CD8-positive, alpha-beta memory T cell (primary cell): ENCODE data around the gene CTNNA3. TPM values are rescaled to one million over a fixed set of nuclear protein-coding genes. Genes with fewer than 3 reads are reported as not detected.

Experiments used
- CTCF ChIA-PET: fragments of 350-600 bp; sonication (Branson Sonifier 250); formaldehyde crosslinking; loops from one replicate; lab custom pipeline; 2021; ENCODE audit warnings: antibody characterized with exemption; lab: Charles Lee
- POLR2A ChIA-PET: fragments of 350-600 bp; sonication (Branson Sonifier 250); formaldehyde crosslinking; loops from one replicate; lab custom pipeline; 2021; ENCODE audit warnings: antibody characterized with exemption; lab: Charles Lee
- DNase-seq, 5 donors: peaks; one replicate each; pipeline versions ENCODE4 v3.0.0 to v3.0.0-alpha.2; 2020 to 2022; ENCODE audit warnings: mixed read lengths in 1 of 5
- H3K27ac ChIP-seq: one replicate; pipeline ENCODE4 v1.7.0; 2013; ENCODE audit warnings: low read depth, mild to moderate bottlenecking, low read length, moderate library complexity
- H3K27me3 ChIP-seq: 2 replicates; pipeline ENCODE4 v1.7.0; 2013; ENCODE audit warnings: low read length, mild to moderate bottlenecking; ENCODE audit not compliant: insufficient read depth, poor library complexity, severe bottlenecking
- H3K36me3 ChIP-seq: 2 replicates; pipeline ENCODE4 v1.7.0; 2013; ENCODE audit warnings: mild to moderate bottlenecking, low read length, moderate library complexity; ENCODE audit not compliant: insufficient read depth
- H3K4me1 ChIP-seq: 2 replicates; pipeline ENCODE4 v1.7.0; 2013; ENCODE audit warnings: mild to moderate bottlenecking, low read length, moderate library complexity; ENCODE audit not compliant: insufficient read depth
- H3K4me3 ChIP-seq: 2 replicates; pipeline ENCODE4 v1.7.0; 2013; ENCODE audit warnings: mild to moderate bottlenecking, low read length
- H3K9me3 ChIP-seq: 2 replicates; pipeline ENCODE4 v1.7.0; 2013; ENCODE audit warnings: mild to moderate bottlenecking, low read length
- H3K27ac Mint-ChIP-seq, 8 donors: one replicate each; pipeline ENCODE4 v1.8.0; 2020 to 2021; ENCODE audit warnings: mixed read lengths in 8 of 8, mild to moderate bottlenecking in 6 of 8, inconsistent platforms in 3 of 8, moderate library complexity in 3 of 8
- H3K27me3 Mint-ChIP-seq, 2 donors: one replicate each; pipeline ENCODE4 v1.8.0; 2020 to 2021; ENCODE audit warnings: mixed read lengths in 2 of 2, mild to moderate bottlenecking in 1 of 2, moderate library complexity in 1 of 2
- H3K36me3 Mint-ChIP-seq, 3 donors: one replicate each; pipeline ENCODE4 v1.8.0; 2020 to 2021; ENCODE audit warnings: mixed read lengths in 3 of 3, inconsistent platforms in 1 of 3, mild to moderate bottlenecking in 1 of 3
- H3K4me1 Mint-ChIP-seq, 3 donors: one replicate each; pipeline ENCODE4 v1.8.0; 2020 to 2021; ENCODE audit warnings: mixed read lengths in 3 of 3, inconsistent platforms in 1 of 3, mild to moderate bottlenecking in 1 of 3
- H3K4me3 Mint-ChIP-seq, 7 donors: one replicate each; pipeline ENCODE4 v1.8.0; 2020 to 2021; ENCODE audit warnings: mixed read lengths in 7 of 7, mild to moderate bottlenecking in 6 of 7, moderate library complexity in 4 of 7, inconsistent platforms in 2 of 7
- H3K9me3 Mint-ChIP-seq, 5 donors: one replicate each; pipeline ENCODE4 v1.8.0; 2020 to 2022; ENCODE audit warnings: mixed read lengths in 5 of 5, mild to moderate bottlenecking in 3 of 5, moderate library complexity in 2 of 5, inconsistent platforms in 1 of 5
- polyA plus RNA-seq: library from polyadenylated mRNA; unstranded; fragments of 300-500 nt; fragmentation: Illumina TruSeq; gene quantifications from one replicate; pipeline ENCODE4 v1.2.3, GENCODE V29; 2021
- total RNA-seq, 2 experiments: library from RNA; stranded (reverse); gene quantifications; one replicate each; pipeline ENCODE4 v1.2.3, GENCODE V29; 2021

Gene CTNNA3
- total and polyA plus RNA-seq, 3 experiments from 2014 or later = 0.92 TPM; not detected in 2

- Histone ChIP-seq H3K4me3 (no peak overlapping the region), H3K27ac (no peak overlapping the region), H3K27me3 (no peaks in the 10 kb centered on the region), H3K9me3 (no peaks in the 10 kb centered on the region), H3K4me1 (no peaks in the 10 kb centered on the region), H3K36me3 (no peaks in the 10 kb centered on the region)
- POLR2A ChIA-PET = no interaction called here
- Mint-ChIP-seq H3K27me3 (no peaks in the 10 kb centered on the region), H3K9me3 (peaks cover 0 to 2% (median 0%) of the 10 kb centered on the region in 5 donors), H3K4me3 (no peak overlapping the region), H3K36me3 (no peaks in the 10 kb centered on the region), H3K4me1 (no peaks in the 10 kb centered on the region), H3K27ac (no peak overlapping the region)
- DNase-seq = no peak
- CTCF ChIA-PET = no interaction called here
Measured at GRCh38 chr10:66209025-66209424, 1487.0 kb downstream of the CTNNA3 start.

GRCh38 chr10:66204838-66205237, 1491.2 kb downstream of the CTNNA3 start:
- Mint-ChIP-seq H3K4me3 (no peak overlapping the region), H3K9me3 (peaks cover 0 to 5% (median 0%) of the 10 kb centered on the region in 5 donors), H3K27me3 (no peaks in the 10 kb centered on the region), H3K27ac (no peak overlapping the region), H3K36me3 (no peaks in the 10 kb centered on the region), H3K4me1 (no peaks in the 10 kb centered on the region)
- Histone ChIP-seq H3K27me3 (no peaks in the 10 kb centered on the region), H3K27ac (no peak overlapping the region), H3K36me3 (no peaks in the 10 kb centered on the region), H3K4me3 (no peak overlapping the region), H3K9me3 (no peaks in the 10 kb centered on the region), H3K4me1 (no peaks in the 10 kb centered on the region)
- DNase-seq = no peak
- ChIA-PET CTCF (no interaction called here), POLR2A (no interaction called here)

DNA sequence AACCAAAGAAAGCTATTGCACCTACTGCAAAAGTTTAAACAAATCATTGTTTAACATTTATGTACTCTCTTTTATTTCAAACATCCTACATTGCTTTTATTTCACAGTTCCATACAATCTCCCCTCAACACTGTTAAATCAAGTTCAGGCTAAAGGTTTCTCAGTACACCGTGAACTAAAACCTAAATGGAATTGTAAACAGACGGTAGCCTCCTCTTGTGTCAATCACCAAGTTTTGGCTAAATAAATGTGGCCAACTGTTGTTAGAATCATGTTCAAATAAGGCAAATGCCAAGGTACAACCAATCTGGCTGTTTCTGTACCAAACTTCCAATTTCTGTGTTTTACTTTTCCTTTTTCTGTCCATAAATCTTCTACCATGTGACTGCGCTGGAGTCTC, 1493.9 kb downstream of the CTNNA3 start:
- Histone ChIP-seq H3K4me3 (no peak overlapping the region), H3K4me1 (no peaks in the 10 kb centered on the region), H3K27ac (no peak overlapping the region), H3K9me3 (no peaks in the 10 kb centered on the region), H3K36me3 (no peaks in the 10 kb centered on the region), H3K27me3 (no peaks in the 10 kb centered on the region)
- ChIA-PET POLR2A (no interaction called here), CTCF (no interaction called here)
- Mint-ChIP-seq H3K9me3 (peaks cover 0 to 3% (median 0%) of the 10 kb centered on the region in 5 donors), H3K27me3 (no peaks in the 10 kb centered on the region), H3K36me3 (no peaks in the 10 kb centered on the region), H3K4me1 (no peaks in the 10 kb centered on the region), H3K27ac (no peak overlapping the region), H3K4me3 (no peak overlapping the region)
- DNase-seq = no peak

- no peaks in the 10 kb centered on the region for H3K36me3 Mint-ChIP-seq
Measured at GRCh38 chr10:66192162-66192831, 1503.7 kb downstream of the CTNNA3 start.

GRCh38 chr10:66190413-66190812, 1505.6 kb downstream of the CTNNA3 start:
- Mint-ChIP-seq H3K4me1 (no peaks in the 10 kb centered on the region), H3K27me3 (no peaks in the 10 kb centered on the region), H3K36me3 (no peaks in the 10 kb centered on the region), H3K27ac (no peak overlapping the region), H3K9me3 (no peaks in the 10 kb centered on the region), H3K4me3 (no peak overlapping the region)
- DNase-seq = no peak
- POLR2A ChIA-PET = no interaction called here
- CTCF ChIA-PET = no interaction called here
- H3K27me3 ChIP-seq = no peaks in the 10 kb centered on the region
- H3K36me3 ChIP-seq = no peaks in the 10 kb centered on the region
- H3K9me3 ChIP-seq = no peaks in the 10 kb centered on the region
- no peak overlapping the region for H3K4me3 ChIP-seq
- H3K27ac ChIP-seq = no peak overlapping the region
- no peaks in the 10 kb centered on the region for H3K4me1 ChIP-seq

More at GRCh38 chr10:66192162-66192831, 1503.7 kb downstream of the CTNNA3 start:
- no peaks in the 10 kb centered on the region for H3K36me3 ChIP-seq
- no peak overlapping the region for H3K4me3 ChIP-seq
- no peaks in the 10 kb centered on the region for H3K27me3 ChIP-seq
- H3K27me3 Mint-ChIP-seq = no peaks in the 10 kb centered on the region
- no peak overlapping the region for H3K27ac Mint-ChIP-seq
- no peak overlapping the region for H3K27ac ChIP-seq
- H3K4me3 Mint-ChIP-seq = no peak overlapping the region
- no peak for DNase-seq
- H3K9me3 ChIP-seq = no peaks in the 10 kb centered on the region
- ChIA-PET POLR2A (no interaction called here), CTCF (no interaction called here)
- H3K9me3 Mint-ChIP-seq = no peaks in the 10 kb centered on the region
- H3K4me1 Mint-ChIP-seq = no peaks in the 10 kb centered on the region
- no peaks in the 10 kb centered on the region for H3K4me1 ChIP-seq

DNA sequence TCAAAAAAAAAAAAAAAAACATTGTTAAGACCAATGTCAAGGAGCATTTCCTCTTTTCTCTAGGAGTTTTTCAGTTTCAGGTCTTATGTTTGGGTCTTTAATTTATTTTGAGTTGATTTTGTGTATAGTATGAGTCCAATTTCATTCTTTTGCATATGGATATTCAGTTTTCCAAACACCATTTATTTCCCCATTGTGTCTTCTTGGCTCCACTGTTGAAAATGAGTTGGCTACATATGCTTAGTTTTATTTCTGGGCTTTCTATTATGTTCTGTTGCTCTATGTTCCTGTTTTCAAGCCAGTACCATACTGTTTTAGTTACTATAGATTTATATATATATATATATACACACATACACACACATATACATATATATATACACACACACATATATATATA, 1506.7 kb downstream of the CTNNA3 start:
- no peak overlapping the region for H3K27ac ChIP-seq
- H3K27ac Mint-ChIP-seq = no peak overlapping the region
- DNase-seq = no peak
- no peaks in the 10 kb centered on the region for H3K4me1 ChIP-seq
- no peaks in the 10 kb centered on the region for H3K9me3 ChIP-seq
- H3K9me3 Mint-ChIP-seq = no peaks in the 10 kb centered on the region
- no peak overlapping the region for H3K4me3 ChIP-seq
- no peaks in the 10 kb centered on the region for H3K27me3 Mint-ChIP-seq
- no peaks in the 10 kb centered on the region for H3K27me3 ChIP-seq
- H3K4me1 Mint-ChIP-seq = no peaks in the 10 kb centered on the region
- no peaks in the 10 kb centered on the region for H3K36me3 Mint-ChIP-seq
- H3K36me3 ChIP-seq = no peaks in the 10 kb centered on the region
- ChIA-PET CTCF (no interaction called here), POLR2A (no interaction called here)
- no peak overlapping the region for H3K4me3 Mint-ChIP-seq

GRCh38 chr10:66187053-66187733, 1508.8 kb downstream of the CTNNA3 start:
- Mint-ChIP-seq H3K36me3 (no peaks in the 10 kb centered on the region), H3K9me3 (no peaks in the 10 kb centered on the region), H3K4me1 (no peaks in the 10 kb centered on the region), H3K27me3 (no peaks in the 10 kb centered on the region), H3K4me3 (no peak overlapping the region), H3K27ac (no peak overlapping the region)
- H3K4me3 ChIP-seq = no peak overlapping the region
- DNase-seq = no peak
- ChIA-PET CTCF (no interaction called here), POLR2A (no interaction called here)
- no peaks in the 10 kb centered on the region for H3K27me3 ChIP-seq
- H3K36me3 ChIP-seq = no peaks in the 10 kb centered on the region
- H3K27ac ChIP-seq = no peak overlapping the region
- H3K9me3 ChIP-seq = no peaks in the 10 kb centered on the region
- H3K4me1 ChIP-seq = no peaks in the 10 kb centered on the region

DNA sequence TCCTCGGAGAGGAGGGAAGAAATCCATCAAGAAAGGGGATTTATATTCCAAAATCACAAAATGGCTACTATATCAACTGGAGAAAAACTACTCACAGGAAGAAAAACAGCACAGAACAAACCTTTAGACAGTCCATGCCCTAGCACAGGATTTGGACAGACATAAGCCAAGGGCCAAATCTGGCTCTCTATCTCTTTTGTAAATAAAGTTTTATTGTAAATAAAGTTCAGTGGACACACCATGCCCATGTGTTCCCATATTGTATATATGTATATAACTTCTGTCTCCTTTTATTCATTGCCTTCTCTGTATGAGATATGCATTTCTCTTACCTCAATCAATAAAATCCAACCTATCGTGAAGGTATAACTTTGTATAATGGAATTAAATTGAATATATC, 1513.0 kb downstream of the CTNNA3 start:
- no peaks in the 10 kb centered on the region for H3K4me1 ChIP-seq
- H3K4me3 Mint-ChIP-seq = no peak overlapping the region
- no peaks in the 10 kb centered on the region for H3K27me3 ChIP-seq
- H3K27ac Mint-ChIP-seq = no peak overlapping the region
- H3K4me3 ChIP-seq = no peak overlapping the region
- no peak for DNase-seq
- no peaks in the 10 kb centered on the region for H3K36me3 ChIP-seq
- CTCF ChIA-PET = no interaction called here
- H3K9me3 Mint-ChIP-seq = no peaks in the 10 kb centered on the region
- H3K36me3 Mint-ChIP-seq = no peaks in the 10 kb centered on the region
- H3K27ac ChIP-seq = no peak overlapping the region
- POLR2A ChIA-PET = no interaction called here
- peaks cover 0 to 10% (median 4%) of the 10 kb centered on the region in 3 donors for H3K4me1 Mint-ChIP-seq
- no peaks in the 10 kb centered on the region for H3K9me3 ChIP-seq
- H3K27me3 Mint-ChIP-seq = no peaks in the 10 kb centered on the region
